ENCODE data around the gene HRH3.

HRH3 gene

GRCh38 chr20:62232770-62233645, 12.9 kb upstream of the HRH3 start:
- TF ChIP-seq CTCF (IDR thresholded peaks at IDR 0.05): no peak
- H3K4me3 Mint-ChIP-seq: no peak overlapping the region
- peaks cover 3% of the 10 kb centered on the region for H3K27me3 Mint-ChIP-seq (ENCODE audit: low read depth, poor library complexity)
- no peak for DNase-seq
- no peaks in the 10 kb centered on the region for H3K36me3 Mint-ChIP-seq (ENCODE audit: low read depth)
- no peak overlapping the region for H3K27ac Mint-ChIP-seq
- peaks cover 28% of the 10 kb centered on the region for H3K4me1 Mint-ChIP-seq
- H3K9me3 Mint-ChIP-seq: no peaks in the 10 kb centered on the region

- H3K27ac Mint-ChIP-seq: no peak overlapping the region
- no peak for DNase-seq
- peaks cover 20% of the 10 kb centered on the region for H3K4me1 Mint-ChIP-seq
- H3K4me3 Mint-ChIP-seq: no peak overlapping the region
- H3K36me3 Mint-ChIP-seq (ENCODE audit: low read depth): no peaks in the 10 kb centered on the region
- peaks cover 3% of the 10 kb centered on the region for H3K27me3 Mint-ChIP-seq (ENCODE audit: low read depth, poor library complexity)
- no peaks in the 10 kb centered on the region for H3K9me3 Mint-ChIP-seq
- TF ChIP-seq CTCF (IDR thresholded peaks at IDR 0.05): no peak
These were observed 12.1 kb upstream of the HRH3 start for GRCh38 chr20:62232194-62232593.

GRCh38 chr20:62231292-62231691, 11.2 kb upstream of the HRH3 start:
- Mint-ChIP-seq H3K27me3 (ENCODE audit: low read depth, poor library complexity) (peaks cover 9% of the 10 kb centered on the region), H3K4me3 (no peak overlapping the region), H3K27ac (no peak overlapping the region), H3K4me1 (peaks cover 11% of the 10 kb centered on the region), H3K9me3 (no peaks in the 10 kb centered on the region), H3K36me3 (ENCODE audit: low read depth) (no peaks in the 10 kb centered on the region)
- no peak for DNase-seq
- no peak for TF ChIP-seq CTCF (IDR thresholded peaks at IDR 0.05)

- H3K4me3 Mint-ChIP-seq: no peak overlapping the region
- no peaks in the 10 kb centered on the region for H3K9me3 Mint-ChIP-seq
- TF ChIP-seq CTCF (IDR thresholded peaks at IDR 0.05): no peak
- no peaks in the 10 kb centered on the region for H3K36me3 Mint-ChIP-seq (ENCODE audit: low read depth)
- no peak overlapping the region for H3K27ac Mint-ChIP-seq
- DNase-seq: no peak
- H3K27me3 Mint-ChIP-seq (ENCODE audit: low read depth, poor library complexity): peaks cover 15% of the 10 kb centered on the region
- peaks cover 6% of the 10 kb centered on the region for H3K4me1 Mint-ChIP-seq
These were observed 10.6 kb upstream of the HRH3 start for GRCh38 chr20:62230696-62231095.

GRCh38 chr20:62230276-62230675, 10.2 kb upstream of the HRH3 start:
- no peak for DNase-seq
- H3K4me1 Mint-ChIP-seq: peaks cover 6% of the 10 kb centered on the region
- H3K4me3 Mint-ChIP-seq: no peak overlapping the region
- TF ChIP-seq CTCF (IDR thresholded peaks at IDR 0.05): no peak
- H3K27ac Mint-ChIP-seq: no peak overlapping the region
- H3K9me3 Mint-ChIP-seq: no peaks in the 10 kb centered on the region
- H3K36me3 Mint-ChIP-seq (ENCODE audit: low read depth): no peaks in the 10 kb centered on the region
- H3K27me3 Mint-ChIP-seq (ENCODE audit: low read depth, poor library complexity): peaks cover 19% of the 10 kb centered on the region

- Mint-ChIP-seq H3K9me3 (no peaks in the 10 kb centered on the region), H3K36me3 (ENCODE audit: low read depth) (no peaks in the 10 kb centered on the region), H3K27ac (no peak overlapping the region), H3K27me3 (ENCODE audit: low read depth, poor library complexity) (peaks cover 25% of the 10 kb centered on the region), H3K4me1 (peaks cover 2% of the 10 kb centered on the region), H3K4me3 (no peak overlapping the region)
- no peak for TF ChIP-seq CTCF (IDR thresholded peaks at IDR 0.05)
- DNase-seq: no peak
These were observed 9.6 kb upstream of the HRH3 start for GRCh38 chr20:62229667-62230066.
